HG02970 (cell line): ENCODE data around the gene ITGA3.

Experiments used
- ATAC-seq: cut with Tn5 transposase; IDR thresholded peaks from one replicate; pipeline ENCODE4 v1.9.1; 2021; ENCODE audit warnings: mild to moderate bottlenecking, moderate library complexity, moderate number of reproducible peaks; ENCODE audit not compliant: unreplicated experiment, low FRiP score

ITGA3 gene

GRCh38 chr17:50105811-50106210, 49.9 kb downstream of the ITGA3 start:
- ATAC-seq, result no peak

DNA sequence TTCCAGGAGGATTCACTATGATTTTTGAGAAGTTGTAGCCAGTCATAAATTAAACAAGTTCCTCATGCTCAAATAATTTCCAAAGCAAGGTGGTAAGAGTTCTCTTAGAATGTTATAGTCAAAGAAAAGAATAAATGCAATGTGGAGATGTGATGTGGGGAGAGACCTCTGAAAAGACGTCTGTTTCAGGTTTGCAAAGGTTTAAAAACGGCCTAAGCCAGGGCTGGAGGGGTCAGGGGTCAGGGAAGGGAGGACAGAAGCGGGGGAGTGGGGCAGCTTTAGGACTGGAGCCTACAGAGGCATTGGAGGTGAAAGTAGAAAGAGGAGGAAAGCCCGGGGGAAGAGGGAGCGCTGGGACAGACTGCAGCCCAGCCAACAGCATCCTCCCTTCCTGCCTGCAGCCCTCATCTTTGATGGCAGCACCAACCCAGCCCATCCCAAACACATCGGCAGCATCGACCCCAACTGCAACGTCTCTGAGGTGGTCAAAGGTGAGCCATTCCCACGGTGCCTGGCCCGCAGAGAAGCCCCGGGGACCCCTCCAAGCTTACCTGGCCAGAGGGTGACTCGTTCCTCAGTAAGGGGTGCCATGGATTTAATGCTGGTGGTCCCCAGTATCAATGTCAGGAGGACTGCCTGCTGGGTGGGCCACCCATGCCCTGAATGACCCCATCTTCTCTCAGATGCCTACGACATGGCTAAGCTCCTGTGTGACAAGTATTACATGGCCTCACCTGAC, 50.7 kb downstream of the ITGA3 start:
- ATAC-seq, result no peak

DNA sequence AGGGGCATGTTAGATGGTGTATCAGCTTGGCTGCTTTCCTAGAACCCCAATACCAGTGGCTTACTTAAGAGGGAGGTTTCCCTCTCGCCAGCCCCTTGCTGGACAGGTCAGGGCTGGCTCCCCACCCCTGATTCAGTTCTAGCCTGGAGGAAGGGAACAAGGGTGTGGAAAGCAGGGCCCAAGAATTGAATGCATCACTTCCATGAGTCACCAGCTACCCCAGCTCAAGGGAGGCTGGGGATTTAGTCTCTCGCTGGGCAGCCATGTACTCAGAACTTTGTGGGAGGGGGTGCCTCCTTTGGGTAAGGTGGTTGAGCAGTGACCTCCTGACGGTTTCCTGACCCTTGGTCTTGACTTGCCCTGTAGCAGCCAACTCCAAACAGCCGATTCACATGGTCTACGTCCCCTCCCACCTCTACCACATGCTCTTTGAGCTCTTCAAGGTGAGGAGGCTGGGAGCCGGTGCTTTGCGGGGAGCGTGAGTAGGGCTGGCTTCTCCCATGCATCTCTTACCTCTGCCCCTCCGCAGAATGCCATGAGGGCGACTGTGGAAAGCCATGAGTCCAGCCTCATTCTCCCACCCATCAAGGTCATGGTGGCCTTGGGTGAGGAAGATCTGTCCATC, 52.0 kb downstream of the ITGA3 start:
- ATAC-seq, result no peak

DNA sequence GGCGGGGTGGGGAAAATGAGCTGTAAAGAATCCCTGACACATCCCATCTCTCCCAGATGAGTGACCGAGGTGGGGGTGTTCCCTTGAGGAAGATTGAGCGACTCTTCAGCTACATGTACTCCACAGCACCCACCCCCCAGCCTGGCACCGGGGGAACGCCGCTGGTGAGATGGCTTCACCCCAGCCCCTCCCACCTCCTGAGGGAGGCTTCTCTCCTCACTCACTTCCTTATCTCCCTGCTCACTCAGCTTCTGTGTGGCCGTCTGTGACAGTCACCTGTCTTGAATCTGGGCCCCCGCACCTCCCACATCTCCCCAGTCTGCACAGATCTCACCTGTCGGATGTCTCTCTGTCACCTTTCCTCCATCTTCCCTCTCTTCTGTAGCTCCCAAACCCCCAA, 52.6 kb downstream of the ITGA3 start:
- ATAC-seq, result no peak

DNA sequence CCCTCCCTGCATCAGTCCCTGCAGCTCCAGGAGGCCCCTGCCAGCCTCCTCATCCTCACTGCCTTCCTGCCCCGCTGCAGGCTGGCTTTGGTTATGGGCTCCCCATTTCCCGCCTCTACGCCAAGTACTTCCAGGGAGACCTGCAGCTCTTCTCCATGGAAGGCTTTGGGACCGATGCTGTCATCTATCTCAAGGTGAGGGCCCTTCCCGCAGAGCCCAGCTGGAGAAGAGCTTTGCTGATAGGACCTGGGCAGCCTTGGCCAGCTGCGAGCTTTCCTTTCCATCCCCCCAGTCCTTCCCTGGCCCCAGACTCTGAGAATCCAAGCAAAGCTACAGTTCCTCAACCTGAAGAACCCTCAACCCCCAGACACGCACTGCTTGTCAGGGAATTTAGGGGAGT, 53.3 kb downstream of the ITGA3 start:
- no peak for ATAC-seq

DNA sequence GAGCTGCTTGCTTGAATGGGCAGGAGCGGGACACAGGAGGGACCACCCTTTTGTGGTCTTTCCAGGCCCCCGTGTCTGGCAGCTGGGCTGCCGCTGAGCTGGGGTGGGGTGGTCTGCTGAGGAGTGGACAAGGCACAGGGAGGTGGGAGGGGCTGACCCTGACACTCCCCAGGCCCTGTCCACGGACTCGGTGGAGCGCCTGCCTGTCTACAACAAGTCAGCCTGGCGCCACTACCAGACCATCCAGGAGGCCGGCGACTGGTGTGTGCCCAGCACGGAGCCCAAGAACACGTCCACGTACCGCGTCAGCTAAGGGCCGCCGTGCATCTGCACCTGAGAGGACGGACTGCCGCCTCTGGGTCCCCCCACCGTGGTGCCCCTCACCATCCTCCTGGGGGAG, 53.9 kb downstream of the ITGA3 start:
- no peak for ATAC-seq

DNA sequence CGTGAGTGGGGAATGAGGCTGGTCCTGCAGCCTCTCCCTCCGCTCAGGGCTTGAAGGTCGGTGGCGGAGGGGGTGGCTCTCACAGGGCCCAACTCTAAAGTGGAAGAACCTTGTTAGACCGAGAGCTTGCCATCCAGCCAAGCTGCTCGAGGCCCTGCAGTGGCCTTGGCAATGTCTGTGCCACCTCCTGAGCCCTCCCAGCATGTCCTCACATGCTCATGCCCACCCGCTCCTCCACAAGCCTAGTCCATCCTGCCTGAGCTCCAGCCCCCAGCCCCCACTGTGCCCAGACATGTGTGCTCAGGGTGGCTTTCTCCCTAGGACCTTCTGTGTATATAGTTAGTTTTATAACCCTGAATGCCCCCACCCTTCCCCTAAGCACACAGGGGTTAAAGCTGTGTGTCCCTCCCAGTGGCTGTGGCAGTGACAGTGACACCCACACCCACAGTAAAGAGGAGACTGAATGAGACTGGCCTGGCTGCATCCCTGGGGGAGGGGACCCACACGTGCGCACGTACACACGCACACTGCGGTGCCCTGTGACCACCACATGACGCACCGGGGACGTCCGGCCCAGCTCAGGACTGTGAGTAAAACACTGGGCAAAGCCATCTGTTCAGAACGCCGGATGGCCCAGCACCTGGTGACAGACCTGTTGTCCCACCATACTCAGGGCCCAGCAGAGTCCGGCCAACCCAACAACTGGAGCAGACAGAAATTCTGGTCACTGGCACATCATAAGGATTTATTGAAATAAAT, 54.9 kb downstream of the ITGA3 start:
- no peak for ATAC-seq

- no peak for ATAC-seq
These were observed 56.1 kb downstream of the ITGA3 start for GRCh38 chr17:50111673-50112655.

DNA sequence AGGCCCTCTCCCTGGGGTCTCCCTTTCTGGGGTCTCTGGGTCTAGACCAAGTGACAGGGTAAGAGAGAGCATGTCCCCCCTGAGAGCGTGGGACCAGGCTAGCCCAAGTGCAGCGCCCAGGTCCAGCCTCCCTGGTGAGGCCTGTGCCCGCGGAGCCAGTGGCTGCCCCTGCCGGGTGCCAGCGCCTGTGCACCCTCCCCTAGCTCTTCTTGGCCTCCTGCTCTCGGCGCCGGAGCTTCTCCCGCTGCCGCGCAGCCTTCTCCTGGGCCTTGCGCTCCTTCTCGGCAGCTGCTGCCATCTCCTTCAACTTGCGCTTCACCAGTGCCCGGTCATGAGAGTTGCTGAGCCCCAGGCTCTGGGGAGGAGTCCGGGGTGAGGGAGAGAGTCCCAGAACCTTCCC, 56.8 kb downstream of the ITGA3 start:
- ATAC-seq, result no peak

DNA sequence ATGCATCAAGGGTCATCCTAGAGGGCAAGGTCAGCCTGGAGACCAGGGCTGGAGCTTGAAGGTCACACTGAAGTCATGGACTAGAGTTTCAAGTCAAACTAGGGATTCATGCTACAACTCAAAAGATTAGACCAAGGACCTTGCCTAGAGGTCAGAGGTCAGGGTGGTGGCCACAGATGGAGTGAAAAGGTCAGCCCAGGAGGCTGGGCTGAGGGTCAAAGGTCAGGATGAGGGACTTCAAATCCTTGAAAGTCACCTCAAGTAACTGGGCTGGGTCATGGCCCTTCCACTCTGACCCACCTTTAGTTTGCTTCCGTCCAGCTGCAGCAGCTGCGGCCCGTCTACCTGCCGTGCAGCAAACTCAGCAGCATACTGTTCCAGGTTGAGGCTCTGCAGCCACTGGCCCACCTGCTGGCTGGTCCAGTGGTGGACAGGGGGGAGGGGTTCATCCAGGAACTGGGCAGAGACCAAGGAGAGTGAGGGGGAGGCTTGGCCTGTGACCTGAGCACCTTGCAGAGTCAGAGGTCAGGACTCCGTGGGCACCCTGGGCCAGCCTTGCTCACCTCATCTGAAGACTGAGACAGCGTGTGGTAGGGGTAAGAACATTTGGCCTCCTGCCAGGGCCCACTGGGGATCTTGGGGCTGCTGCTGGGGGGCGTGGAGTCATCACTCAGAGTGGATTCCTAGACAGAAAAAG, 57.9 kb downstream of the ITGA3 start:
- ATAC-seq, result no peak

DNA sequence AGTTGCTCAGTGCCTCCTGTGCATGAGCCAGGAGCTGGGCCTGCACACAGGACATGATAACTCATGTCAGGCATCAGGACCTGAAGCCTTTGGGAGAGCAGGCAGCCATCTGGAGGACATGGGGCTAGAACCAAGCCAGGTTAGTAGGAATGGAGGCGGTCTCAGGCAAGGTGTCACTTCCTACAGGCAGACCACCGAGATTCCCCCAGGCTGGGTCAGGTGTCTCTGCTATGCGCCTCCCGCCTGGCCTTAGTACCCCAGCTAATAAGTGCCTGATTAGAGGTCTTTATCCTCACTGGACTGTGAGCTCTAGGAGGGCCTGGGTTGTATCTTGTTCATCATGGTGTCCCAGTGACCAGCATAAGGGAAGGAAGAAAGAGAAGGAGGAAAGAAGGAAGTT, 58.5 kb downstream of the ITGA3 start:
- no peak for ATAC-seq

DNA sequence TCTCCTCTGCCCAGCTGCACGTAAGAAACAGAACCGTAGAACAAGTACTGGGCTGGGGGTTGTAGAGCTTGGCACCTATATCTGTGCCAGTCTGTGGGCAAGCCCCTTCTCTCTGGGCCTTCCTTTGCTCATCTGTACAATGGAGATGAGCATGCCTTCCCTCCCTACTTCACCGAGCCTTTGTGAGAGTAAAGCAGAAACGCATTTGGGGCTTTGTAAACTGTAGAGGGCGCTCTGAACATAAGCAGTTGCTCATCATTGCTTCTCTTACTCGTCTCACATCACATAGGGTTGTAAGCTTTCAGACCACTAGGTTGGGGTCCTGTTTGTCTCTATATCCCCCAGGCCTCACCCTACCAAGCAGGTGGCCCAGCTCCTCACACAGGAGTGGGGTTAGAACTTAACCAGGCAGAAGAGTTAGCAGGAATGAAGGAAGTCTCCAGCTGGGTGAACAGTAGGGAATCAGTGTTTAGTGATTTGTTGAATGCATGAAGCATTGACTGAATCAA, 59.0 kb downstream of the ITGA3 start:
- no peak for ATAC-seq

GRCh38 chr17:50115756-50116155, 59.8 kb downstream of the ITGA3 start:
- no peak for ATAC-seq

- ATAC-seq, result no peak
These were observed 61.5 kb downstream of the ITGA3 start for GRCh38 chr17:50117202-50118051.

GRCh38 chr17:50118076-50118827, 62.3 kb downstream of the ITGA3 start:
- ATAC-seq, result no peak

DNA sequence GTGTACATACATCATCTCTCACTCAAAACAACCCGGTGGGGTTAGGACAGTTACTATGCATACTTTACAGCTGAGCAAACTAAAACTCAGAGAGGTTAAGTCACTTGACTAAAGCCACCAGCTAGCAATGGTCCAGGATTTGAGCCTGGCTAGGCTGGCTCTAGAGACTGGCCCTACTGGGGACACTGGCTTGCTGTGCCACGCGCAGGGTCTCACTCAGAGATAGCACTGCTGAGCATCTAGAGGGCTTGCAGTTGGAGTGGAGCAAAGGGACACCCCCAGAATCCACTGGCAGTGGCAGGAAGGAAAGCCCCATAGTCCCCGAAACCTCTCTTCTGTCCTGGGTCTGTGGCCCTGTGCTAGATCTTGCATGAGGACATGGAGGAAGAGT, 62.9 kb downstream of the ITGA3 start:
- ATAC-seq, result no peak

- no peak for ATAC-seq
These were observed 64.8 kb downstream of the ITGA3 start for GRCh38 chr17:50120475-50121253.
